Epithelial cell of esophagus (primary cell): ENCODE results near the gene ABCA6.

ENCODE experiments used
- DNase-seq: peaks from one replicate; pipeline ENCODE4 v3.0.0; 2010; ENCODE audit warnings: low read depth
- H3K4me3 ChIP-seq: 2 replicates; pipeline ENCODE4 v1.5.1; 2011; ENCODE audit warnings: mild to moderate bottlenecking, low read length, control low read depth
- CTCF ChIP-seq: IDR thresholded peaks from 2 replicates; pipeline ENCODE4 v1.5.1; 2011; ENCODE audit warnings: low read depth, mild to moderate bottlenecking, low read length, control low read depth, inconsistent platforms; ENCODE audit not compliant: insufficient read depth; ENCODE audit errors: missing control alignments

The ABCA6 gene

GRCh38 chr17:69093995-69094394 is 47.7 kb downstream of the ABCA6 start:
- no peak overlapping the region for H3K4me3 ChIP-seq
- TF ChIP-seq CTCF: no peak
- no peak for DNase-seq

- no peak for DNase-seq
- no peak for TF ChIP-seq CTCF
- no peak overlapping the region for H3K4me3 ChIP-seq
Observed at GRCh38 chr17:69093279-69093789, 48.4 kb downstream of the ABCA6 start.

GRCh38 chr17:69090365-69090764 is 51.3 kb downstream of the ABCA6 start:
- TF ChIP-seq CTCF: no peak
- no peak overlapping the region for H3K4me3 ChIP-seq
- DNase-seq: peak; percentile 38

GRCh38 chr17:69088643-69089200 is 53.0 kb downstream of the ABCA6 start:
- no peak for TF ChIP-seq CTCF
- no peak overlapping the region for H3K4me3 ChIP-seq

GRCh38 chr17:69086641-69087040 is 55.1 kb downstream of the ABCA6 start:
- TF ChIP-seq CTCF: no peak
- DNase-seq: no peak
- H3K4me3 ChIP-seq: no peak overlapping the region

More at GRCh38 chr17:69088643-69089200, 53.0 kb downstream of the ABCA6 start:
- DNase-seq: no peak

GRCh38 chr17:69084911-69085310 is 56.8 kb downstream of the ABCA6 start:
- peak; percentile 58 for TF ChIP-seq CTCF
- no peak overlapping the region for H3K4me3 ChIP-seq
- DNase-seq: peak; percentile 47

GRCh38 chr17:69082696-69083095 is 59.0 kb downstream of the ABCA6 start:
- no peak for TF ChIP-seq CTCF
- DNase-seq: no peak
- H3K4me3 ChIP-seq: no peak overlapping the region
